DMS53 treated with DMSO at 0.1 percent for 48 hours (cell line): ENCODE measurements around the gene PARP8.

Source experiments
- DNase-seq: peaks from one replicate; lab custom pipeline; 2025; ENCODE audit not compliant: unreplicated experiment; lab: John Stamatoyannopoulos, UW

Gene PARP8

DNA sequence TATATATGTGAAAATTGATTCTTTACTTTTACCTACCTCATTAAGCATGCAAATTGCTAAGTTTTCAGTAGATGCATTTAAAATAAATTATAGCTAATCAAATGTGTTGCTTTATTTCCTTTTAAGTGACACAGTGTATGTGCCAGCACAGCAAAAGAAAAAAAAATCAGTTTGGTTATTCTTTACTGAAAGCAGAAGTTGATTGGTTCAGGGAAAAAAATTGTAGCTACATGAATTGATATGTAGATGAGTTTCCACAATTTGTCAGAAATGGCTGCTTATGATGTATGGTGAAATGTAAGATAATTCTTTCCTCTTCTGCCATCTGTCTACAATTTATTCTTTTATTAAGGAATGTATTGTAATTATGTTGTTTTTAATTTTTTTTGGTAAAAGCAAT lies 57.8 kb downstream of the PARP8 start:
- DNase-seq: no peak

DNA sequence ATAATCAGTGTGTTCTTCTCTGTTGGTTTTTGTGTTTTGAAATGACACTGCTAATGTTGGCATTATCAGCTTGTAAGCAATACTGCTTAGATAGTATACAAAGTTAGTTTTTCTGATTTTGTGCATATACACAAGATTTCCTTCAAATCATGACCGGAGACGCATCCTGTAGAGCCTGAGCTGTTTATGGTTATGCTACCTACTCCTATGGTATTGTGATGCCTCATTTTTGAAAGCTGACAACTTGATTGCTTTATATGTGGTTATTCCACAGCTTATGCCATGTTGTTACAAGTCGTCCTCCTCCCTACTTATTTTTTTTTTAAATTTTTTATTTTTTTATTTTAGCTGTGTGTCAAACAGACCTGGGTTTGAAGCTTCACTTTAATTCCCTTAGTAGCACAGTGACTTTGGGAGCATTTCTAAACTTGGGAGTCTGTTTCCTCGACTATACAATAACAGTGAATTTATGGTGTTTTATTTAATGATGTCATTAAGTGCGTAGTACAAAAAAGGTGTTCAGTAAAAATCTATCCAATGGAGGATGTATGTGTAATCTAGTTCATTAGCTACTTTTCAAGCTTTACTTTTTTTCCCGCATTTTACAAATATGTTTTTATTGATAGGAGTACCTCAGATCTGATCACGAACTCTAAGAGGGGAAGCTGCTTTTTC lies 59.5 kb downstream of the PARP8 start:
- DNase-seq: no peak

DNA sequence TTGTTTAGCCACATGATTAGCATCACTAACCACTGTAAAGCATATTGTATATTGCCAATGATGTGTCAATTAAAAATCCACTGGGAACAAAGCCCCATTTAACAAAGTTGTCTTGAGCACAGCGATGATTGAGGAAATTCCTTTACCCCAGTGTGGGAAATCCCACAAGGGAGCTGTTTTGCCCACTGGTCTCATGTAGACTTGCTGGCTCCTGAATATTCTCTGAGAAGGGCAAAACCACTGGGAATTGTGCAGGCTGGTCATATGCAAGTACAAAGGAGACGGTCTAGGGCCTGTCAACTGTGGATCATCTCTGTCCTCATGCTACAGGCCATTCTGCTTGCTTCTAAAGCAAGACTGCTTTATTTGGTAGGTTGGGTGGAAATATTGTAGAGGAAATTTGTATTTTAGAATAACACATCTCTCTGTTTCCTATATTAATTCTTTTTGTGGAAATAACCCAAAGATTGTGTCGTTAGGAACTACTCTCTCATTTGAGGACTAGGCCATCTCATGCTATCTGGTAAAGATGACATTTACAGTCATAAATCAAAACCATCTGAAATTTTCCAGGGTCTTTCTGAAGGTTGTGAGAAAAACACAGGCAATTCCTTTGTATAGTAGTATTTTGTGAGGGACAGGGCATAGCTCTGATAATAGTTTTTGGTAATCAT lies 60.2 kb downstream of the PARP8 start:
- DNase-seq: no peak

DNA sequence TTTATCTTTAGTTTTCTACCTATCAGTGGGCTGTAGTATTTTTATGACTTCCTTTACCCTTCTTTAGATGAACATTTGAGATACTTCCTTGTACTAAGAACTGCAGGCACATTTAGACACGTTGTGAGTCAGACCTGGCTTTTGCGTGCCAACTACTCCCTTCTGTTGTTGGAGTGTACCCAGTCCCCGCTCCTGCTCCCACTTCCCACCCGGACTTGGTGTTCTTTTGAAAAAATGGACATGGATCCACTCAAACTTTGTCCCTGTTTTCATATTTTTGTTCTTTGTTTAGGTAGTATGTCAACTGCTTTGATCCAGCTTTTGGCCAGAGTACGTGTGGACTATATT lies 60.7 kb downstream of the PARP8 start:
- DNase-seq: no peak

DNA sequence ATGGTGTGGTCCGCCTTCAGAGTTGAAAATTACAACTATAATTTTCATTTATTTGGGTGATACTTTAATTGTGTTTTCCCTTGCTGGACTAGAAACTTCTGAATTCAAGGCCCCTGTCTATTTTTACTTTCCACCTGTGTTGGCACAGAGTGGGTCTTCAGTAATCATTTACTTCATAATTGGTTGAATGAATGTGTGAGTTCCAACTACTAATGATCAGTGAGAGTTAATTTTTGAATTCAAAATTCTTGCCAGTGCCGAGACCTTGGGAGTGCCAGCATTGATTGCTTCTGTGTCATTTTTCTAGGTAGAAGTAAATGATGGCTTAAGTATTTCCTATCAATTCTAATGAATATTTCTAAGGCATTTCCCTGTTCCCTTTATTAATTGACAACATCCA lies 61.4 kb downstream of the PARP8 start:
- no peak for DNase-seq

DNA sequence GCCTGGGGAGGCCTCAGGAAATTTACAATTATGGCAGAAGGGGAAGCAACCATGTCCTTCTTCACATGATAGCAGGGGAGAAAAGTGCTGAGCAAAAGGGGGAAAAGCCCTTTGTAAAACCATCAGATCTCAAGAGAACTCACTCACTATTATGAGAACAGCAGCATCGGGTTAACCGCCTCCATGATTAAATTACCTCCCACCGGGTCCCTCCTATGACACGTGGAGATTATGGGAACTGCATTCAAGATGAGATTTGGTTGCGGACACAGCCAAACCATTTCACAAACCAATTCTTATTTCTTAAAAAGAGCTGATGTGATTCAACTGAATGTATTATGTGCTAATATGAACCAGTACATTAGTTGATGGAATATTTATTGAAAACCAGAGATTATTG lies 63.9 kb downstream of the PARP8 start:
- no peak for DNase-seq

DNA sequence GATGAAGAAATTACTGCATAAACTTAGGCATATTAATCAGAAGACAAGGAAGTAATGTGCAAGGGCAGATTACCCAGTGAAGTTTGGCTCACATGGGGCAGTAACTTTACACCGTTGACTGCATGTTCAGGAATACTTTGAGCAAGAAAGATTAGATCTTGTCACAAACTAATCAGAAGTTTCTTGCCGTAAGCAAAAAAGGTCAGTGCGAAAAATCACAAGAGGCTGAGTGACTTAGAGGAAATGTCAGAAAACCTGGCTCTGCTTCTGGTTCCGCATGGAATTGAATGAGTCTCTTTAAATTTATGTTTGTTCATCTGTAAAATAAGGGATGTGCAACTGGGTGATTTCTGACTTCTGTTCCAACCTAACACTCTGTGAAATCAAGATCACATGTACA lies 64.4 kb downstream of the PARP8 start:
- no peak for DNase-seq

DNA sequence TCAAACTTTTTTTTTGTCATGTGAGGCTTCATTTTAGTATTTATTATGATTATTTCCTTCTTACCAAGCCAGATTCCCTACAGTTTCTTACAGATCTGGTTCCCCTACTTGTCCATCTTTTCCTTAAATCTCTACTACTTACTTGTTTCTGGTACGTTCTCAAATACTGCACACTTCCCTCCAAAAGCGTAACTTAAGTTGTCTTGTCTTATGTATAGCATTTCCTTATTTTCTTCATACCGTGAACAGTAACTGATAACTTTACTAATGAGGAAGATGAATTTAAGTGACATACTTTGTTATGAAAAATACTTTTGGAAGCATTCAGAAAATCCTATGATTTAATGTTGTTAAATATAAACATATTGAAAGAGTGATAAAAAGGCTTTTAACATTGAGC lies 67.3 kb downstream of the PARP8 start:
- DNase-seq: no peak

DNA sequence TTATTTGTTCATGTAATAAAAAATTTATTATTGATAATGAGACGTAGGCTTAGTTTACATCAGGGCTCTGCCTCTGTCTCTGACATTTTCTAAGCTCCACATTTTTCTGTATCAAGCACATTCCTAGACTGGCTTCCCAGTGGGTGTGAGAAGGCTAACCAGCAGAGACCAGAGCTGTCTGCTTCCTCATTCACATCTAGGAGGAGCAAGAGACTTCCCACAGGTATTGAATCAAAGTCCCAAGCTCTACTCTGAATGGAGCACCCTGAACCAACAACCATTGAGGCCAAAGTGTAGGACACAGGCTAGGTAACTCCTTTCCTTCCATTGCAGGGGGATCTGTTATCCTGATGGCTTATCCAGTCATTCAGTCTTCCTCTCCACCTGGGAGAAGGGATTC lies 72.4 kb downstream of the PARP8 start:
- no peak for DNase-seq

DNA sequence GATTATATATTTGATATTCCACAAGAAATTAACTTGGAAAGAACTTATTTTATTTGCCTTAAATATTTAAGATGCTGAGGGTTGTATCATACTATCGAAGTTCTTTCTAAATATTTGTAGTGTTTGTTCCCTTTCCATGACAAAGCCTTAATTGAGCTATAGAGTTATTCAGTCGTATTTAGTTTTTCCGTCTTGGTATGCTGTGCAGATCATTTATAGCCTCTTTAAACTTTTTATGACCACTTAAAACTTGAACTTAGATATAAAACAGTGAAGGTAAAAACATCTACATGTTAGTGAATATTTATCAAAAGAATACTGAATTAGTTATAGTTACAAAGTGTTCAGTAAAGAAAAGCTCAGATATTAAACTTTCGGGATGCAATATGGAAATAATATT lies 74.4 kb downstream of the PARP8 start:
- no peak for DNase-seq

DNA sequence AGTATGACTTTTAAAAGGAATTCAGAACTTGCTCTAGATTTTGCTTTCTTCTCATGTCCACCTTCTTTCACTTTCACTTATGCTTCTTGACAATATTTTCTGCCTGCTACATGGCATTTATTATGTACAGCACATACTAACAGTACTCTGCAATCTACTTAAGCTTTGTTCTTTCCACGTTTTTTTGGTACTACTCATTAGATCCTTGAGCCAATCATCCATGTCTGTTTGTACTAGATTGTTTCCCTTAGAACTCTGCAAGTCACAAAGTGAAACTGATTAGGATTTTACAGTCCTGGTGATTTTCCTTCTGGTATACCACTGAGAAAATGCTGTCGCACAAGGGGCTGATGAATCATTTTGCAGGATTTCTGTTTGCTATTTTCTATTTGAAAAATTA lies 78.3 kb downstream of the PARP8 start:
- peak; percentile 2 for DNase-seq

DNA sequence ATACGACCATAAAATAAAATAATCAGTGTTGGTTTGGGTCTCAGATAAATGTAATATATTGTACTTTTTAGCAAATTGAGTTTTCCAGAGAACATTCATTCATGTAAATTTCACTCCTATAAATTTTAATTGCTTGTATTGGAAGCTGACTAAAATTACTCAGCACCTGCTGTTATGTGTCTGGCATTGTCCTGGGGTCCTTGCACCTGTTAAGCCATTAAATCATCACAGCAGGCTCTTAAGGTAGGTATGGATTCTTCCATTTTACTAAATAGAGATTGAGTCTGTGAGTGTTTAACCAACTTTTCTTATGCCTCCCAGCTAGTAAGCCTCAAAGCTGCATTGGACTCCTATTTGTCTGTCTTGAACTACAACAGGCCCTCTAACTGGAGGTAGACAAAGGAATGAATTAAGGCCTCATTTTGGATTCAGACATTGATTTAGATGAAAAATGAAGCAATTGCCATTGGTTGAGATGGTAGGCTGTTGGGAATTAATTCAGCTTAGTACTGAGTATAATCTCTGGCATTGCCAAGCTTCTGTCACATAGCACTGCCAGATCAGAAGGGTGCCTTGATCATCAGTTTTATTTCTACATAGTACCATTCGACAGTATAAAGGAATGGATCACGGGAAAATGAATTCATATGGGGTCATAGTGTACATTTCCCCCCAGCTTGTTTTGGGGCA lies 78.9 kb downstream of the PARP8 start:
- no peak for DNase-seq

DNA sequence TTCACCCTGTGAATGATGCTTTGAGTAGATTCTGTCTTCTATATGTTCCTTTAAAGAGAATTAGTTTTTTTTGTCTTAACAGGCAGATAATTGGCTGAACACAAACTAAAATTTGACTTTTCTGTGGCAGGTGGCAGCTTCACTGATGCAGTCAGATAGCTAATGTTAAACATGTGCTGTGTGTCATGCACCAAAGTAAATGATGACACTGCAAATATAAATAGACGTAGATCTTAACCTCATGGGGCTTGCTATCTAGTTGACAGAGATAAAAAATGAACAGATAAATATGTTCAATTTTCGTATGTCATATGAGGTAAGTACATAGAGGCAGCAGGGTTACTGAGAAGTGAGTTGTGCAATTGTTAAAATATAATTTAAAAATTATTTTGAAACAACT lies 82.7 kb downstream of the PARP8 start:
- no peak for DNase-seq

DNA sequence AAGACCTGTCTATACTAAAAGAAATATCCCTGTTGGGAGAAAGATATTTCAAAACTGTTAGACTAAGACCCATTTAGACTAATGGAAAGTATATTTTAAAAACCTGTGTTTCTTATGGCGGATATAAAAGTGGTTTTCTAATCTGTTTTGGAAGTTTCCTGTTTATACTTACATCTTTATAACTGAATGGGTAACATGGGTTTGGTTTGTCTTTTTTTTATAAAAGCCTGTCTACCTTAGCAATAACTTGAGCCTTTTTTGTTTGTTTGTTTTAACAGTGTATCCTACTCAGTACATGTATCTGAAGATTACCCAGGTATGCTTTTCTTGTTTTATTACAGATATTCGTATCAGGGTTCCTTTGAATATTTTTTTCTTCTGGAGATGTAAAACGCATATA lies 83.4 kb downstream of the PARP8 start:
- DNase-seq: no peak

DNA sequence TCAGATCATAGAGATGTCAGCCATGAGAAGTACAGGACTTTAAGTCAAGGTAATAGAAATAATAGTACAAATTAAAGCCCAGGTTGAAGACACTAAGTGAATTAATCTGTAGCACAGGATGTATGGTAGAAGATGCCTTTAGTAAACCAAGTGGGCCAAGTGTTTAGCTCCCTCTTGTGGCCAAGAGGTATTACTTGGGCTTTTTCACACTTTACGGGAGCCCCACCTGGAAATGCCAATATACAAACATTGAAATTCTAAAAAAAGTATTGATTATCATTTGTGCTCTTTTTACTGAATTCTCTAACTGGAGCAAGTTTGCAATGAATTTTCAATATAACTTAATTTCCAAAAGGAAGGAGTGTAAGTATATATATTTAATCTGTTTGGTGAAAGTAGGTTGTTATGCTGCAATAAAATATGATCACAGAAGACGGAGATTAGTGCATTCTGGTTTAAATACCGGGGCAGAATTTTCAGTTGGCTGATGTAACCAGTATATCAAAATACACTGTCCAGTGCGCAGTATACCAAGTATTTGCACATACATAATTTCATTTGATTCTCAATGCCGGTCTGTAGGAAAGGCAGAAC lies 84.7 kb downstream of the PARP8 start:
- DNase-seq: peak; percentile 68

DNA sequence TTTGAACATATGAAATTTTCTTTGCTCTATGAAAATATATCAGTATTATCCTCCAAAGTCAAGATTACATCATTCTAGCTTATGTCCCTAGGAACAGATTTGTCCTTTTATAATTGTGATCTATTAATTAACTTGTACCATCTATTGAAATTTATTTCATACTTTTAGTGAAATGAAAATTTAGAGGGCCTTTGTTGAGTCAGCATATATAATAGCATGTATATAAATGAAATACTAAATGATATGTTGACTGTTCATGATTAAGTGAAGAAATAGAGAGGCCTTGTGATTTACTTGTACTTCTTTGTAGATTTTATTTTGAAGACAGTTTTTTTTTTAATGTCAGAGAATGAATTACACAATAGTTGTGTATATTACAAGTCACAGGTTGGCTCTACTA lies 86.4 kb downstream of the PARP8 start:
- no peak for DNase-seq

DNA sequence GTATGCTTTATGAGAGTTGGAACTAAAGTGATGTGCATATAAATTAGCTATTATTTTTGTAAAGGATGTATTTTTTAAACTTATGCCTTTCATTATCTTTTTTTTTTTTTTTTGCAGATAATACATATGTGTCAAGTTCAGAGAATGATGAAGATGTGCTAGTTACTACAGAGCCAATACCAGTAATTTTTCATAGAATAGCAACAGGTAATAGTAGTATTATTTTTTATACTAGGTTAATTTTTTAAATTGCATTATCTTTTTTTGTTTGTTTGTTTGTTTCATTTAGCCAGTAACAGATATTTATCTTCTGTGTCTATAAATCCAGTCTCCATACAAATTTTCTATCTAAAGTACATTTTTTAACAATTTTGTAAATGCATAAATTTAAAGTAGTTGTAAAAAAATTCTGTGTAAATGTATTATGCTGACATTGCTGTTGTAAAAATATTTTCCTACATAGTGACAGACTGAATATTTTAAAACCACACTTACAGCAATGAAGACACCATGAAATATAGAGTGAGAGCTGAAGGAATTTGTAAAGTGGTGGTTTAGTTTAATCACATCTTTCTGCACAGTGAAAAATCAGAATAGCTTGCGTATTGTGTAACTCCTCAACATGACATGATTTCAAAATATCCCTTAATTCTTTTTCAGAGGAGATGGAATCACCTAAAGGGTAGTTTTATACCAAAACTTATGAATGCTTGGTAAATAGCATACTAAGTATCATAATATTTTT lies 93.3 kb downstream of the PARP8 start:
- no peak for DNase-seq

DNA sequence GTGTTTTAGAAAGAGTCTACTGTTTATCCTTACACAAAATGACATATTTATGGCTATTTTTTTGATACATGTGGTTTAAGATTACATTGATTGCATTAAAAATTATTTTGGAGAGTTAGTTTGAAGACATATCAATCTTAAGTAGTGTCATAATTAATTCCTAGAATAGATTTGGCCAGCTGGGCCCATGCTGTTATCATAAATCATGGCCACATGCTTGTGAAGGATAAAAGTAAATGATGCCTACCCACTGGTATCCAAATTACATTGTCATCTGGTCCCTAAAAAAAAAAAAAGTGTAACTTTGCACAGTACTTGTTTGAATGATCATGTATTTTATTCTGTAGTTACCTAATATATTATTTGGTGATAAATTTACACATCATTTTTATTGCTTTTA lies 96.9 kb downstream of the PARP8 start:
- no peak for DNase-seq

DNA sequence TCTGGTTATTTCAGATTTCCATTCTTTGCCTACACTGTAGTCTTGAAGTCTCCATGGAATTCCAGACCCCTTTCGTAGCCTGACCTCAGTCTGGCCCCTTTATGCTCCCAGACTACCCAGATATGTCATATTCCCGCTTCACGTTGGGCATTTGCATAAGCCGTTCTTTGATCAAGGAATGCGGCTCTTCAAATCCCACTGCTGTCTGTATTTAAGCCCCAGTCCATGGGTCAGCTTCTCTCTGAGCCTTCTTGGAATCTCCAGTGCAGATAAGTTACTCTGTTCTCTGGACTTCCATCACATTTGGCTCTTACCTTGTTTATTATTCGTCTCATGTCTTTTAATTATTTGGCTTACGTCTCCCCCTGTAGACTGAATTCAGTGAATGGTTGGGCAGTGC lies 97.4 kb downstream of the PARP8 start:
- no peak for DNase-seq

DNA sequence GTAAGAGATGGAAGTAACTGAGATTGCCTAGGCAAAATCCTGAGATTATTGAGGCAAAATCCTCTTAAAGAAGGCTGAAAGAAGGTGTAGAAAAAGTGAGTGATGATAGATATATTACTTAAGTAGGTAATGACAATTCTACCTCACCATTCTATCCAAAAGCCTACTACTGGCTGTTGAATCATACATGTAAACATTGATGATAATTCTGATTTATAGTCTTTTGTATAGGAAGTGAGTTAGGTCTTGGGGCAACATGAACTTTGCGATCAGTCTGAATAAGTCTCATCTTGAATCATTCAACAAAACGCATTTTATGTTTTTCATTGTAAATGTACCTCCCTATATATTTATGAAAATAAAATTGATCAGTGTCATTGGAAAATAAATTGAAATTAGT lies 99.6 kb downstream of the PARP8 start:
- no peak for DNase-seq

DNA sequence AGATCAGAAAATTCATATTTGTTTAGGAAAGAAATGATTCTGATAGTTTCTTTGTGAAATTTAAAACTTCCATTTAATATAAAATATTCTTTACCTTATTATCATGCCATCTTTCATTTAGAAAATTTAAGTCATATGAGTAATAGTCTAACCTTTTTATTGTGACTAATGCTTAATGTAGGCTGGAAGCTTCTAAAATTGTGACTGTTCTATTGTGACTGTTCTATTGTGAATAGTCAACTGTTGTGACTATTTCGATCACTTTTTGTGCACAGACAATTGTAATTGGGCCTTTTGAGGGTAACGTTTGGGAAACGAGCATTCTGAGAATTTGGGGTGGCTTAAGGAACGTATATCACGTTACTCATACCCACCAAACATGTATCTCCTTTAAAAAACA lies 100.0 kb downstream of the PARP8 start:
- no peak for DNase-seq

DNA sequence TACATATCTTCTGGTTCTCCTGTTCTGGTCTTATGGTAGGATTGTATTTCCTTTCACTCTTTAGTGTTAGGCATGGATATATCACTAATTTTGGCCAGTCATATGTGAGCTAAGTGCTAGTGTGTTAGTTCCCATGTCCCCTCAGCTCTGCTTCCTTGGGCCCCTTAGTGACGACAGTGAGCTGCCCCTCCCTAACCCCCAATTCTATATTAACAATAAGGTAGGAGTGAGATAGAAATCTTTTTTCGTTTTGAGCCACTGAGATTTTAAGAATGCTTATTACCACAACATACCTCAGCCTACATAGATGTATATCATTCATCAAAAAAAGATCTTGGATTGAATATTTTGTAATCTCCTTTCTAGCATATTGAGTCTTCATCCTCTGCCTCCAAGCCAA lies 100.5 kb downstream of the PARP8 start:
- DNase-seq: no peak
